HCT116 (cell line): ENCODE data around the gene SHROOM3. TPM values are rescaled to one million over a fixed set of nuclear protein-coding genes. Genes with fewer than 3 reads are reported as not detected.

Source experiments
- ATAC-seq: fragments of 200-7000 bp; cut with Tn5 transposase; 2 replicates; pipeline ENCODE4 v1.9.1; 2020; ENCODE audit warnings: mild to moderate bottlenecking, moderate library complexity
- BruUV-seq: library from RNA; stranded (reverse); fragments of 400-500 nt; replicated peaks from 2 replicates; lab custom pipeline; 2021; lab: Mats Ljungman, UMichigan
- CTCF ChIA-PET: fragments of 300-600 bp; sonication (Branson Sonifier 250); formaldehyde crosslinking; loops from one replicate; lab custom pipeline; 2021; ENCODE audit warnings: antibody characterized with exemption; lab: Charles Lee
- POLR2A ChIA-PET: fragments of 300-600, 350-600 bp; sonication (Branson Sonifier 250); formaldehyde crosslinking; loops from one replicate; lab custom pipeline; 2021; ENCODE audit warnings: antibody characterized with exemption; lab: Charles Lee
- RAD21 ChIA-PET, 2 experiments: fragments of 300-600 bp; sonication (Branson Sonifier 250); formaldehyde crosslinking; loops; one replicate each; lab custom pipeline; 2023; ENCODE audit warnings: low total read pairs in 2 of 2; ENCODE audit not compliant: uncharacterized antibody in 2 of 2, unreplicated experiment in 2 of 2, low non-redundant PET in 1 of 2; lab: Charles Lee
- DNase-seq: peaks from one replicate; pipeline ENCODE4 v3.0.0-alpha.2; 2010; ENCODE audit warnings: low read depth, low spot score
- H2AFZ ChIP-seq: fragments of 200-600 bp; shearing (Covaris generic), sonication (generic); 2 replicates; pipeline ENCODE4 v1.6.1; 2017; ENCODE audit warnings: low read depth, mixed run types, mixed read lengths, antibody characterized with exemption, low read length; ENCODE audit not compliant: poor library complexity, severe bottlenecking
- H3K27ac ChIP-seq: 2 replicates; pipeline ENCODE4 v1.5.1; 2012; ENCODE audit warnings: low read depth, low read length
- H3K27me3 ChIP-seq: fragments of 200-600 bp; sonication (generic); 2 replicates; pipeline ENCODE4 v1.6.1; 2016; ENCODE audit warnings: mixed run types, low read length, mixed read lengths; ENCODE audit not compliant: insufficient read depth
- H3K36me3 ChIP-seq, 2 experiments: fragments of 200-500 bp in 1 of 2; fragments of 200-600 bp in 1 of 2; sonication (Bioruptor generic) in 1 of 2; sonication (generic) in 1 of 2; 2 replicates each; pipeline versions ENCODE4 v1.5.1 to v1.6.1; 2014 to 2016; ENCODE audit warnings: low read length in 2 of 2, inconsistent platforms in 1 of 2, mixed read lengths in 1 of 2, mixed run types in 1 of 2; ENCODE audit not compliant: insufficient read depth in 2 of 2, control insufficient read depth in 1 of 2
- H3K4me1 ChIP-seq, 2 experiments: fragments of 200-600 bp in 1 of 2; sonication (generic) in 1 of 2; 2 replicates each; pipeline versions ENCODE4 v1.5.1 to v1.6.1; 2012 to 2017; ENCODE audit warnings: low read length in 2 of 2, inconsistent platforms in 1 of 2, mild to moderate bottlenecking in 1 of 2, mixed read lengths in 1 of 2, mixed run types in 1 of 2, moderate library complexity in 1 of 2; ENCODE audit not compliant: insufficient read depth in 2 of 2, control insufficient read depth in 1 of 2
- H3K4me2 ChIP-seq: fragments of 200-600 bp; sonication (generic); 2 replicates; pipeline ENCODE4 v1.6.1; 2017; ENCODE audit warnings: mixed run types, low read length, mixed read lengths
- H3K4me3 ChIP-seq, 2 experiments: fragments of 200-600 bp in 1 of 2; sonication (generic) in 1 of 2; replicated peaks in 1 of 2; 2 replicates each; pipeline ENCODE4 v1.5.1; 2011 to 2016; ENCODE audit warnings: low read length in 2 of 2, control low read depth in 1 of 2, low read depth in 1 of 2, mild to moderate bottlenecking in 1 of 2, mixed read lengths in 1 of 2, mixed run types in 1 of 2
- H3K79me2 ChIP-seq: fragments of 200-600 bp; sonication (generic); 2 replicates; pipeline ENCODE4 v1.6.1; 2017; ENCODE audit warnings: mild to moderate bottlenecking, mixed run types, low read length, moderate library complexity, mixed read lengths; ENCODE audit not compliant: insufficient read depth
- H3K9ac ChIP-seq: fragments of 200-600 bp; sonication (generic); 2 replicates; pipeline ENCODE4 v1.6.1; 2016; ENCODE audit warnings: low read length, mixed read lengths
- H3K9me2 ChIP-seq: fragments of 200-600 bp; sonication (generic), shearing (Covaris generic); 2 replicates; pipeline ENCODE4 v1.6.1; 2017; ENCODE audit warnings: mixed run types, mild to moderate bottlenecking, moderate library complexity; ENCODE audit not compliant: insufficient read depth
- H3K9me3 ChIP-seq, 2 experiments: fragments of 200-500 bp in 1 of 2; fragments of 200-600 bp in 1 of 2; sonication (Bioruptor generic) in 1 of 2; sonication (generic) in 1 of 2; 2 replicates each; pipeline ENCODE4 v1.6.1; 2014 to 2017; ENCODE audit warnings: low read length in 2 of 2, mixed read lengths in 2 of 2, inconsistent platforms in 1 of 2, low read depth in 1 of 2, mild to moderate bottlenecking in 1 of 2, mixed run types in 1 of 2, moderate library complexity in 1 of 2; ENCODE audit not compliant: control insufficient read depth in 1 of 2, insufficient read depth in 1 of 2
- H4K20me1 ChIP-seq: fragments of 200-600 bp; sonication (generic), shearing (Covaris generic); 2 replicates; pipeline ENCODE4 v1.6.1; 2017; ENCODE audit warnings: mixed run types, mild to moderate bottlenecking, moderate library complexity; ENCODE audit not compliant: insufficient read depth
- CEBPB ChIP-seq: IDR thresholded peaks from 2 replicates; pipeline ENCODE4 v1.6.1; 2012; ENCODE audit warnings: low read depth
- EGR1 ChIP-seq: IDR thresholded peaks from 2 replicates; pipeline ENCODE4 v1.6.1; 2012; ENCODE audit warnings: low read depth
- EZH2 ChIP-seq: fragments of 200-600 bp; sonication (generic); IDR thresholded peaks from 2 replicates; pipeline ENCODE4 v1.6.1; 2017; ENCODE audit warnings: antibody characterized with exemption, mixed run types
- EZH2phosphoT487 ChIP-seq: fragments of 200-600 bp; IDR thresholded peaks from 2 replicates; pipeline ENCODE4 v1.6.1; 2018; ENCODE audit warnings: antibody characterized with exemption, borderline replicate concordance
- FOSL1 ChIP-seq: IDR thresholded peaks from 2 replicates; pipeline ENCODE4 v1.6.1; 2012; ENCODE audit warnings: low read depth
- JUND ChIP-seq: IDR thresholded peaks from 2 replicates; pipeline ENCODE4 v1.6.1; 2012
- MAX ChIP-seq: IDR thresholded peaks from 2 replicates; pipeline ENCODE4 v1.6.1; 2012
- RAD21 ChIP-seq: IDR thresholded peaks from 2 replicates; pipeline ENCODE4 v1.6.1; 2012; ENCODE audit warnings: low read depth, mild to moderate bottlenecking
- SP1 ChIP-seq: IDR thresholded peaks from 2 replicates; pipeline ENCODE4 v1.6.1; 2012; ENCODE audit warnings: low read depth
- TCF7L2 ChIP-seq: IDR thresholded peaks from 2 replicates; pipeline ENCODE4 v1.7.0; 2011; ENCODE audit warnings: borderline replicate concordance, inconsistent platforms; ENCODE audit not compliant: insufficient read depth, insufficient read length; ENCODE audit errors: extremely low read depth
- YY1 ChIP-seq: IDR thresholded peaks from 2 replicates; pipeline ENCODE4 v1.6.1; 2011; ENCODE audit warnings: low read length, low read depth, moderate library complexity, mild to moderate bottlenecking; ENCODE audit not compliant: insufficient replicate concordance; ENCODE audit errors: extremely low read depth
- intact Hi-C: fragments of 100-400 bp; cut with micrococcal nuclease; formaldehyde crosslinking; loops from 2 replicates; pipeline ENCODE4 v1.10.0; 2022
- total RNA-seq: library from RNA; stranded (reverse); gene quantifications from one replicate; pipeline ENCODE4 v1.2.1, GENCODE V29; 2021; ENCODE audit not compliant: unreplicated experiment
- TF ChIP-seq, protein P1 (sequence below): IDR thresholded peaks from 2 replicates; pipeline ENCODE4 v1.6.1; 2012; ENCODE audit warnings: low read depth

SHROOM3 gene
- total RNA-seq, 1 experiment from 2014 or later: 22.5 TPM

DNA sequence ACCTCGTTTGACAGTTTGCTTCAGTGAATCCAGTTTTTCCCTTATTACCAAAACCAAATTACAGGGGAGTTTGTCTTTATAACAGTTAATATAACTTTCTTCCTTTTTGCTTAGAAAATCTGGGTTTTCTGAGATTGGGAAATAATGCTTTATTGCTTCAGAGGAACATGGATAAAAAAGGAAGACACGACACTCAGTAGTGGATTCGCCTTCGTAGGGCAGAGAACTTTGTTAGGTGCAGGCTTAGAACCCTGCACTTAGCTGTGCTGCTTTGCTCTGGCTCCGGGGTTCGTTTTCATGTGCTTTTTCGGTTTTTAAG is 274.7 kb downstream of the SHROOM3 start (continued):
- TF ChIP-seq, protein P1, sequence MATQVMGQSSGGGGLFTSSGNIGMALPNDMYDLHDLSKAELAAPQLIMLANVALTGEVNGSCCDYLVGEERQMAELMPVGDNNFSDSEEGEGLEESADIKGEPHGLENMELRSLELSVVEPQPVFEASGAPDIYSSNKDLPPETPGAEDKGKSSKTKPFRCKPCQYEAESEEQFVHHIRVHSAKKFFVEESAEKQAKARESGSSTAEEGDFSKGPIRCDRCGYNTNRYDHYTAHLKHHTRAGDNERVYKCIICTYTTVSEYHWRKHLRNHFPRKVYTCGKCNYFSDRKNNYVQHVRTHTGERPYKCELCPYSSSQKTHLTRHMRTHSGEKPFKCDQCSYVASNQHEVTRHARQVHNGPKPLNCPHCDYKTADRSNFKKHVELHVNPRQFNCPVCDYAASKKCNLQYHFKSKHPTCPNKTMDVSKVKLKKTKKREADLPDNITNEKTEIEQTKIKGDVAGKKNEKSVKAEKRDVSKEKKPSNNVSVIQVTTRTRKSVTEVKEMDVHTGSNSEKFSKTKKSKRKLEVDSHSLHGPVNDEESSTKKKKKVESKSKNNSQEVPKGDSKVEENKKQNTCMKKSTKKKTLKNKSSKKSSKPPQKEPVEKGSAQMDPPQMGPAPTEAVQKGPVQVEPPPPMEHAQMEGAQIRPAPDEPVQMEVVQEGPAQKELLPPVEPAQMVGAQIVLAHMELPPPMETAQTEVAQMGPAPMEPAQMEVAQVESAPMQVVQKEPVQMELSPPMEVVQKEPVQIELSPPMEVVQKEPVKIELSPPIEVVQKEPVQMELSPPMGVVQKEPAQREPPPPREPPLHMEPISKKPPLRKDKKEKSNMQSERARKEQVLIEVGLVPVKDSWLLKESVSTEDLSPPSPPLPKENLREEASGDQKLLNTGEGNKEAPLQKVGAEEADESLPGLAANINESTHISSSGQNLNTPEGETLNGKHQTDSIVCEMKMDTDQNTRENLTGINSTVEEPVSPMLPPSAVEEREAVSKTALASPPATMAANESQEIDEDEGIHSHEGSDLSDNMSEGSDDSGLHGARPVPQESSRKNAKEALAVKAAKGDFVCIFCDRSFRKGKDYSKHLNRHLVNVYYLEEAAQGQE: no peak
- TF ChIP-seq RAD21: no peak
- TF ChIP-seq MAX: no peak
- TF ChIP-seq, all 23 proteins: peak for 0

DNA sequence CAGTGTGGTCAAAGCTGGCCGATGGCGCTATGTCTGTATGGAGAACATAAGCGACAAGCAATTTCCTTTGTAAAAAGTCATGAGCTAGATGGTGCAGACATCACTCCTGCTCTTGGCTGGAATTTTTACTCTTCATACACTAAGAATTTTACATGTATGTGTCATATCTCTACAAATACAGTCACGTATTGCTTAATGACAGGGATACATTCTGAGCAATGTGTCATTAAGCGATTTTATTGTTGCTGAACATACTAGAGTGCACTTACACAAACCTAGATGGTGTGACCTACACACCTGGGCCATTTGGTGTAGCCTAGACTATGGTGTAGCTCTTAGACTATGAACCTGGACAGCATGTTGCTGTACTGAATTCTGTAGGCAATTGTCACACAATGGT is 277.5 kb downstream of the SHROOM3 start:
- ChIA-PET POLR2A (no interaction called here), RAD21 (no interaction called here), CTCF (no interaction called here)
- Histone ChIP-seq H3K27me3 (no peaks in the 10 kb centered on the region), H2AFZ (no peak overlapping the region), H3K27ac (no peak overlapping the region), H3K9me2 (no peaks in the 10 kb centered on the region), H3K36me3 (no peaks in the 10 kb centered on the region), H3K4me3 (no peak overlapping the region), H3K79me2 (peaks cover under 1% of the 10 kb centered on the region; the same call in 1 of the 2 replicates), H3K9me3 (no peaks in the 10 kb centered on the region), H4K20me1 (no peaks in the 10 kb centered on the region), H3K4me1 (peaks cover 0 to 10% of the 10 kb centered on the region in 2 experiments; a peak in 1 of 4 replicates), H3K4me2 (no peak overlapping the region), H3K9ac (no peak overlapping the region)
- ATAC-seq: no peak
- DNase-seq: no peak
- TF ChIP-seq SP1 (no peak), CEBPB (no peak), EZH2 (no peak), EGR1 (no peak), EZH2phosphoT487 (no peak), MAX (no peak), RAD21 (no peak), TCF7L2 (no peak), YY1 (no peak), JUND (no peak), FOSL1 (no peak)
- no TSS peak for BruUV-seq
- intact Hi-C loops: no loop called here
